Mammary epithelial cell (primary cell): Measurements from ENCODE around the gene ZNF888.

ENCODE experiments used
- EZH2 ChIP-seq: IDR thresholded peaks from 2 replicates; pipeline ENCODE4 v1.6.1; 2012; ENCODE audit warnings: low read length, inconsistent platforms, borderline replicate concordance
- TF ChIP-seq, protein P1 (sequence below), 2 donors: IDR thresholded peaks in 1 of 2; conservative IDR thresholded peaks in 1 of 2; 2 replicates each; pipeline ENCODE4 v1.5.1; 2011 to 2012; ENCODE audit warnings: inconsistent platforms in 2 of 2, low read length in 2 of 2, mild to moderate bottlenecking in 2 of 2, control low read depth in 1 of 2, low read depth in 1 of 2; ENCODE audit not compliant: insufficient read depth in 1 of 2; ENCODE audit errors: extremely low read depth in 1 of 2

DNA sequence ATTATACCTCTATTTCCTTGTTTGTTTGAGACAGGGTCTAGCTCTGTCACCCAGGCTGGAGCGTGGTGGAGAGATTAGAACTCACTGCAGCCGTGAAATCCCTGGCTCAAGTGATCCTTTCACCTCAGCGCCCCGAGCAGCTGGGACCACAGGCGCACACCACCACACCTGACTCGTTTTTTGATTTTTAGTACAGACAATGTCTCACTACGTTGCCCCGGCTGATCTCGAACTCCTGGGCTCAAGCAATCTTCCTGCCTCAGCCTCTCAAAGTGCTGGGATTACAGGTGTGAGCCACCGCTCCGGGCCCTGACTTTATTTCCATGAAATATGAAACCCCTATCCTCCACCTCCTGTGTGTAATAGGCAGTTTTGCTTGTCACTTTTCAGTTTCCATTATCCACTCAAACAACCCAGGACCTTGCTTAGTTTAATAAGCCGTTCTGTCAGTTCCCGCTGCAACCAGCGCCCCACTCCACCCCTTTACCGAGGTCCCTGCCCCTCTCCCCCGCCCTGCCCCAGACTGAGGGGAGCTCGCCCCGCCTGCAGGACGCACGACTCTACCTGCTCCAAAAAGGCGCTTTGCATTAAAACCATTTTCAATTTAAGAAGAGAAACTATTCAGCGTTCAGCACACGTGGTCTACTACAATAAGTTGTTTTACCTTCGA, 22.6 kb upstream of the ZNF888 start:
- TF ChIP-seq, protein P1, sequence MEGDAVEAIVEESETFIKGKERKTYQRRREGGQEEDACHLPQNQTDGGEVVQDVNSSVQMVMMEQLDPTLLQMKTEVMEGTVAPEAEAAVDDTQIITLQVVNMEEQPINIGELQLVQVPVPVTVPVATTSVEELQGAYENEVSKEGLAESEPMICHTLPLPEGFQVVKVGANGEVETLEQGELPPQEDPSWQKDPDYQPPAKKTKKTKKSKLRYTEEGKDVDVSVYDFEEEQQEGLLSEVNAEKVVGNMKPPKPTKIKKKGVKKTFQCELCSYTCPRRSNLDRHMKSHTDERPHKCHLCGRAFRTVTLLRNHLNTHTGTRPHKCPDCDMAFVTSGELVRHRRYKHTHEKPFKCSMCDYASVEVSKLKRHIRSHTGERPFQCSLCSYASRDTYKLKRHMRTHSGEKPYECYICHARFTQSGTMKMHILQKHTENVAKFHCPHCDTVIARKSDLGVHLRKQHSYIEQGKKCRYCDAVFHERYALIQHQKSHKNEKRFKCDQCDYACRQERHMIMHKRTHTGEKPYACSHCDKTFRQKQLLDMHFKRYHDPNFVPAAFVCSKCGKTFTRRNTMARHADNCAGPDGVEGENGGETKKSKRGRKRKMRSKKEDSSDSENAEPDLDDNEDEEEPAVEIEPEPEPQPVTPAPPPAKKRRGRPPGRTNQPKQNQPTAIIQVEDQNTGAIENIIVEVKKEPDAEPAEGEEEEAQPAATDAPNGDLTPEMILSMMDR (conservative IDR thresholded peaks at IDR 0.05 in 1 of 2, IDR thresholded peaks at IDR 0.05 in 1 of 2; ENCODE audit: extremely low read depth in 1 of 2, insufficient read depth in 1 of 2, low read depth in 1 of 2, low read length in 2 of 2), result no peak
- no peak for TF ChIP-seq EZH2
